ENCODE data around the gene SF3A1. TPM values are rescaled to one million over a fixed set of nuclear protein-coding genes. Genes with fewer than 3 reads are reported as not detected.

SF3A1 gene
- total and polyA plus RNA-seq, 4 donors = 19.6 to 41.6 (median 23.9) TPM

- no peak for TF ChIP-seq EGR1 (IDR thresholded peaks at IDR 0.05; ENCODE audit: low read depth in 2 of 2)
- no peak for TF ChIP-seq GABPA (IDR thresholded peaks at IDR 0.05 in 1 of 2, conservative IDR thresholded peaks at IDR 0.05 in 1 of 2)
These were observed 23.0 kb downstream of the SF3A1 start (continued) for GRCh38 chr22:30333707-30334087.

- Histone ChIP-seq H3K27me3 (ENCODE audit: control insufficient read depth in 4 of 4, insufficient read depth in 4 of 4, low read length in 3 of 4) (no peaks in the 10 kb centered on the region), H3K36me3 (ENCODE audit: control insufficient read depth in 4 of 4, insufficient read depth in 3 of 4, low read depth in 1 of 4, low read length in 3 of 4) (peaks cover 28 to 60% (median 45%) of the 10 kb centered on the region in 4 donors), H3K9ac (ENCODE audit: low read depth in 1 of 2, low read length in 2 of 2) (no peak overlapping the region), H3K4me1 (ENCODE audit: control insufficient read depth in 4 of 4, insufficient read depth in 4 of 4, low read length in 3 of 4) (peaks cover 0 to 6% (median 4%) of the 10 kb centered on the region in 4 donors), H3K4me3 (ENCODE audit: low read depth in 1 of 3, low read length in 3 of 3) (no peak overlapping the region), H3K9me3 (ENCODE audit: control insufficient read depth in 4 of 4, low read length in 3 of 4) (no peaks in the 10 kb centered on the region), H3K27ac (ENCODE audit: low read depth in 1 of 2, low read length in 2 of 2) (no peak overlapping the region)
- TF ChIP-seq FOXA2 (IDR thresholded peaks at IDR 0.05) = no peak
- no peak for TF ChIP-seq RXRA (IDR thresholded peaks at IDR 0.05)
- no peak for TF ChIP-seq MAX (IDR thresholded peaks at IDR 0.05)
- no peak for TF ChIP-seq SP1 (IDR thresholded peaks at IDR 0.05)
- TF ChIP-seq RAD21 (IDR thresholded peaks at IDR 0.05) = no peak
- TF ChIP-seq CTCF (IDR thresholded peaks at IDR 0.05; ENCODE audit: low read depth, low read length, missing input control) = no peak
- no peak for DNase-seq (ENCODE audit: low spot score)
- 93% methylated on average over 2 of the region's 2 CpGs for WGBS
These were observed 23.5 kb downstream of the SF3A1 start for GRCh38 chr22:30332994-30333706.

- Histone ChIP-seq H3K9me3 (ENCODE audit: control insufficient read depth in 4 of 4, low read length in 3 of 4) (no peaks in the 10 kb centered on the region), H3K27me3 (ENCODE audit: control insufficient read depth in 4 of 4, insufficient read depth in 4 of 4, low read length in 3 of 4) (no peaks in the 10 kb centered on the region), H3K4me1 (ENCODE audit: control insufficient read depth in 4 of 4, insufficient read depth in 4 of 4, low read length in 3 of 4) (peaks cover 0 to 11% (median 8%) of the 10 kb centered on the region in 4 donors), H3K9ac (ENCODE audit: low read depth in 1 of 2, low read length in 2 of 2) (no peak overlapping the region), H3K4me3 (ENCODE audit: low read depth in 1 of 3, low read length in 3 of 3) (no peak overlapping the region), H3K36me3 (ENCODE audit: control insufficient read depth in 4 of 4, insufficient read depth in 3 of 4, low read depth in 1 of 4, low read length in 3 of 4) (peaks cover 24 to 56% (median 43%) of the 10 kb centered on the region in 4 donors), H3K27ac (ENCODE audit: low read depth in 1 of 2, low read length in 2 of 2) (no peak overlapping the region)
- DNase-seq (ENCODE audit: low spot score) = no peak
- WGBS = 89% methylated on average over 5 of the region's 5 CpGs
- TF ChIP-seq GABPA (IDR thresholded peaks at IDR 0.05 in 1 of 2, conservative IDR thresholded peaks at IDR 0.05 in 1 of 2) (no peak), YY1 (IDR thresholded peaks at IDR 0.05) (no peak), RAD21 (IDR thresholded peaks at IDR 0.05) (no peak), ATF3 (IDR thresholded peaks at IDR 0.05) (no peak), ZBTB33 (IDR thresholded peaks at IDR 0.05) (no peak), JUND (IDR thresholded peaks at IDR 0.05) (no peak), HNF4A (conservative IDR thresholded peaks at IDR 0.05) (no peak), TAF1 (conservative IDR thresholded peaks at IDR 0.05) (no peak)
These were observed 24.1 kb downstream of the SF3A1 start for GRCh38 chr22:30332551-30332950.

Measured in liver (tissue), 9 donors.